Astrocyte of the cerebellum (primary cell): ENCODE data around the gene DTX4.

ENCODE experiments used
- DNase-seq: peaks from one replicate; pipeline ENCODE4 v3.0.0-alpha.2; 2011; ENCODE audit warnings: low read depth
- H3K4me3 ChIP-seq: 2 replicates; pipeline ENCODE4 v1.5.1; 2011; ENCODE audit warnings: mild to moderate bottlenecking, low read depth, low read length, moderate library complexity
- CTCF ChIP-seq: IDR thresholded peaks from 2 replicates; pipeline ENCODE4 v1.5.1; 2012; ENCODE audit warnings: low read length, low read depth, moderate library complexity, mild to moderate bottlenecking; ENCODE audit errors: missing control alignments
- in situ Hi-C: cut with HindIII; loops from 2 replicates; pipeline ENCODE4 v1.10.0; 2017; ENCODE audit warnings: low sequenced_read_pairs

The DTX4 gene

DNA sequence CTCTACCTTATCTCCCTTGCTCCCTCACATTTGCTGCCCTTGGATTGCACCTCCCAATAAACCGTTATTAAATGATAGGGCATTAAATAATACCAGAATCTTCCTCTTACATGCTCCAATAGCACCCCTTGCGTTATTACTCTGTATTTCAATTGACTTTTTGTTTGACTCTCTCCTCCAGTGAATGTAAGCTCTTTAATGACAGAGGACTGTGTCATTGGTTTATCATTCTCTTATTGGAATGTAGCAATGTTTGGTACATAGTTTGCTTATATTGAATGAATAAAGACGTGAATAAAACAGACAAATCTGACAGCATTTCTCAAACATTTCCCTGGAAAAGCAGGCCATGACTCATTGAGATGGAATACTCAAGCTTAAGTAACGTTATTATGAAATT lies 49.5 kb downstream of the DTX4 start:
- in situ Hi-C loops = no loop called here
- no peak for DNase-seq
- H3K4me3 ChIP-seq = no peak overlapping the region
- no peak for TF ChIP-seq CTCF

DNA sequence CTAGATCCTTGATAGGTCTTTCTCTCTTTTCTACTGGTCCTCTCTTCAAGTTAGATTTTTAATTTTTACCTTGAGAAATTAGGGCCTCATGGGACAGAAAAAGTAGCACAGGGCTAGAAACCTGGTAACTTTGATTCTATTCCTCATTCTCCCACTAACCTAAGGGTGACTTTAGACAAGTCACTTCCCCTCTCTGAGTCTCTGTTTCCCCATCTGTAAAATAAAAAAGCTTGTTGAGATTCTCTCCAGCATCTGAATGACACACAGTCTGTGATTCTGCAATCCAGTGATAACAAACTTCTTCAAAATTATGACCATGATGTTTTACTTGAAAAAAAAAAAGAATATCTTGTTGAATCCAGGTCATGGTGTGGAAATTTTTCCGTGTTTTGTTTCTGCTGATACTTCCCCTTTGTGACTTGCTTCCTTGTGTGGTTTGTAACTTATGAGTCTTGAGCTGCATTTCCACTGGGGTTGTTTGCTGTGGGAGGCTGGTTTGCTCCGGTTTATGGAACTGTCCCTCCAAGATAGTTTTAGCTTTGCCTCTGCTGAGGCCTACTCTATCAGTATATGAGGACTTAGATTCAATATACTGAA lies 50.6 kb downstream of the DTX4 start:
- no peak for TF ChIP-seq CTCF
- in situ Hi-C loops = no loop called here
- DNase-seq = no peak
- no peak overlapping the region for H3K4me3 ChIP-seq

DNA sequence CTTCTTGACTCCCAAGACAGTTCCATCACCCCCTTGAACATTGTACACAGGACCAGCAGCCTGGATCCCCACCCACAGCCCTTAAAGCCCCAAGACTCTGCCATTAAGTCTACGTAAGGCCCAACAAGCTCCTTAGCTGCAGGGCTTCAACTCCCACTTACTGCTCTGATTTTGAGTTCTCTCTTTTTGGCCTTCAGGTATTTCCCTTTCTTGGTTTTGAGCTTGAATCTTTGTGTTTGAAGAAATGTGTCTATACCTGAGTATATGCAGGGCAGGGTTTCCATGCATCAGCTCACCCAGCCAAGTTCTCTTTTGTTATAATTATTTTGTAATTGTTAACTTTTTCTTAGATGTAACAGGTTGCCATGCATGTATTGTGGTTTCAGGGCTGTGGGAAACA lies 51.2 kb downstream of the DTX4 start:
- no peak for DNase-seq
- TF ChIP-seq CTCF = no peak
- no peak overlapping the region for H3K4me3 ChIP-seq
- in situ Hi-C loops = no loop called here

DNA sequence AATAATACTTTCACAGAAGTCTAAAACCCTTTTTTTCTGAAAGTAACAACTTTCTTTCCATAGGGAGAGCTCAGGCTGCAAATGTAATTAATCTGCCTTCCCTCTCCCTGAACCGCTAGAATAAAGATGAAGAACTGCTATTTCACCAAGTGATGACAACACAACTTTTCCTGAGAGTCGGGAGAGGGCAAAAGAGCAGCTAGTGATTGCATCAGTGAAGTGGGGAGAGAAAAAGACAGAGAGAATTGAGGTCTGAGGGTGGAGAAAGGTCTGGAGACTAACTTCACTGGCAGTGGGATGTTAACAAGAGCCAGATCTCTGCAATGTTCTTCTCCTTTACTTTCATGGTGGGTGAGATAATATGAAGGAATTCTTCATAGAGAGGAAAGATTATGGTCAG lies 51.7 kb downstream of the DTX4 start:
- TF ChIP-seq CTCF = no peak
- DNase-seq = no peak
- in situ Hi-C loops = no loop called here
- H3K4me3 ChIP-seq = no peak overlapping the region

- TF ChIP-seq CTCF = no peak
- H3K4me3 ChIP-seq = no peak overlapping the region
- no peak for DNase-seq
- in situ Hi-C loops = no loop called here
Measured at GRCh38 chr11:59224351-59224928, 52.5 kb downstream of the DTX4 start.

- no peak for TF ChIP-seq CTCF
- in situ Hi-C loops = no loop called here
- DNase-seq = no peak
- H3K4me3 ChIP-seq = no peak overlapping the region
Measured at GRCh38 chr11:59225017-59225416, 53.1 kb downstream of the DTX4 start.
